ENCODE results near the gene KRT13.

Gene KRT13

GRCh38 chr17:41519501-41520224 is 14.3 kb upstream of the KRT13 start:
- DNase-seq (ENCODE audit: low spot score): no peak

GRCh38 chr17:41518789-41519449 is 13.5 kb upstream of the KRT13 start, which contains the start of gene KRT15:
Gene KRT15 (minus strand): TSS chr17:41518890. CDS start chr17:41518827, 63 bp downstream.
- no peak for DNase-seq (ENCODE audit: low spot score)

- no peak for DNase-seq (ENCODE audit: low spot score)
These were observed 12.6 kb upstream of the KRT13 start for GRCh38 chr17:41518031-41518430.

GRCh38 chr17:41516830-41517283 is 11.4 kb upstream of the KRT13 start:
- no peak for DNase-seq (ENCODE audit: low spot score)

GRCh38 chr17:41516147-41516829 is 10.9 kb upstream of the KRT13 start:
- no peak for DNase-seq (ENCODE audit: low spot score)

- no peak for DNase-seq (ENCODE audit: low spot score)
These were observed 7.7 kb upstream of the KRT13 start for GRCh38 chr17:41513168-41513547.

GRCh38 chr17:41512546-41513167 is 7.2 kb upstream of the KRT13 start:
- DNase-seq (ENCODE audit: low spot score): no peak

GRCh38 chr17:41511716-41512115 is 6.3 kb upstream of the KRT13 start:
- no peak for DNase-seq (ENCODE audit: low spot score)

GRCh38 chr17:41511116-41511515 is 5.7 kb upstream of the KRT13 start:
- no peak for DNase-seq (ENCODE audit: low spot score)

GRCh38 chr17:41510251-41511065 is 5.0 kb upstream of the KRT13 start:
- no peak for DNase-seq (ENCODE audit: low spot score)

- DNase-seq (ENCODE audit: low spot score): no peak
These were observed 2.0 kb upstream of the KRT13 start for GRCh38 chr17:41507315-41507880.

GRCh38 chr17:41505809-41506767 is 676 bp upstream of the KRT13 start:
- no peak for DNase-seq (ENCODE audit: low spot score)

GRCh38 chr17:41504246-41504977 is 1.0 kb downstream of the KRT13 start:
- DNase-seq (ENCODE audit: low spot score): no peak

GRCh38 chr17:41503202-41503601 is 2.2 kb downstream of the KRT13 start:
- no peak for DNase-seq (ENCODE audit: low spot score)

GRCh38 chr17:41500131-41500911 is 5.1 kb downstream of the KRT13 start:
- no peak for DNase-seq (ENCODE audit: low spot score)

- no peak for DNase-seq (ENCODE audit: low spot score)
These were observed 5.7 kb downstream of the KRT13 start for GRCh38 chr17:41499714-41500113.

GRCh38 chr17:41498276-41498675 is 7.1 kb downstream of the KRT13 start:
- DNase-seq (ENCODE audit: low spot score): no peak

- DNase-seq (ENCODE audit: low spot score): no peak
These were observed 8.5 kb downstream of the KRT13 start for GRCh38 chr17:41496803-41497484.

All from left forelimb (tissue), 1 donor.